COLO829 (cell line): ENCODE measurements around the gene VPREB3.
"Not testable (repeated sequence)": the region's sequence is repeated elsewhere in the genome, so short reads cannot be mapped to it uniquely, and the experiment has no call there.

ENCODE experiments used
- DNase-seq: peaks from one replicate; pipeline ENCODE4 v3.0.0; 2012; ENCODE audit warnings: low spot score

Gene VPREB3

DNA sequence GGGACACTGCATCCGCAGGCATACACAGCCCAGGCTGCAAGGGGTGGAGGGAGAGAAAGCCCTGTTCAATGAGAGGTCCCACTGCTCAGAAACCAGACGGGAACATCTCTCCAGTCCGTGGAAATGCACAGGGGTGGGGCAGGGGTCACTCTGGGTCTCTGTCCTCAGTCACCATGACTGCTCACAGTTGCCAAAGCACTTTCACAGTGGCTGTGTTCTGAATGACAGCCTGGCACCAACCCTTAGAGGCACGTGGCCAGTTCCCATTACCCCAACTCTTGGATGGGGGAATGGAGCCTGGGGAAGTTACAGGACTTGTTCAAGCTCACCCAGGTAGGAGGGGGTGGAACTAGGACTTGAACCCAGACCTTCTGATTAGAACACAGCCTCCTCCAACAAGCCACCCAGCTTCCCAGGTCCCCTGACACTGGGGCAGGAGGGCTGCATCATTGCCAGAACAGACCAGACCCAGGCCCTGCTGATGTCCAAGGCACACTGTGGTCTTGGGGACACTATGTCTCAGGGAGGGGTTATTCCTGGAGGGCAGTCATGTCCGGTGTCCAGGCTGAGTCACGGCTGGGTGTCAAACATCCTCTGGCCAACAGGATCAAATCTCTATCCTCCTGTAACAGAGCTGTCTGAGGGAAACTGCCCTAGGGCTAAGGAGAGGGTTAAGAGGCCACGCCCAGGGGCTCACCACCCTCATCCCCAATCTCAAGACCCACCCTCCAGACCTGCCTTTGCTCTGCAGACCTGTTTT is 11.5 kb downstream of the VPREB3 start:
- DNase-seq = no peak

DNA sequence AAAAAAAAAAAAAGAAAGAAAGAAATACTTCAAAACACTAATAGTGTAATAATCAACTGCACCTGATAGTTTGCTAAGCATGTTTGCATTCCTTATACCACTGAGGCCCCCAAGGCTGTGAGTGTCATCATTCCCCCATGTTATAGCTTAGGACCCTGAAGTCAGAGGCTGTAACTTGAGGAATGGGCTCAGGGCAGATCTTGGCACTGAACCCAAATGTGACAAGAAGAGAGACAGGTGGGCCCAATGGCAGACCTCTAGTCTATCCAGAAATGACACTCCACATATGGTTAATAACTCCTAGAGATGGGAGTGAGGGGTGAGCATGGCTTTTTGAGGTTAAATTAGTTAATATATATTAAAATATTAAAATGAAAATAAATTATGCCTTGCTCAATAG is 16.5 kb downstream of the VPREB3 start:
- DNase-seq = no peak

DNA sequence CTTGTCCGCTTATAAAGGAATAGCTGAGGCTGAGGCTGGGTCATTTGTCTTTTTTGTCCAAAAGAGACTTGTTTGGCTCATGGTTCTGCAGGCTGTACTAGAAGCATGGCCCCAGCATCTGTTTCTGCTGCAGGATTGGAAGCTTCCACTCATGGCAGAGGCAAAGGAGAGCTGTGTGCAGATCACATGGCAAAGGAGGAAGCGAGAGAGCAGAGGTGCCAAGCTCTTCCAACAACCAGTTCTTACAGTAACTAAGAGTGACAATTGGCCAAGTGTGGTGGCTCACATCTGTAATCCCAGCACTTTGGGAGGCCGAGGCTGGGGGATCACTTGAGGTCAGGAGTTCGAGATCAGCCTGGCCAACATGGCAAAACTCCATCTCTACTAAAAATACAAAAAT is 26.1 kb downstream of the VPREB3 start:
- DNase-seq = not testable (repeated sequence)

DNA sequence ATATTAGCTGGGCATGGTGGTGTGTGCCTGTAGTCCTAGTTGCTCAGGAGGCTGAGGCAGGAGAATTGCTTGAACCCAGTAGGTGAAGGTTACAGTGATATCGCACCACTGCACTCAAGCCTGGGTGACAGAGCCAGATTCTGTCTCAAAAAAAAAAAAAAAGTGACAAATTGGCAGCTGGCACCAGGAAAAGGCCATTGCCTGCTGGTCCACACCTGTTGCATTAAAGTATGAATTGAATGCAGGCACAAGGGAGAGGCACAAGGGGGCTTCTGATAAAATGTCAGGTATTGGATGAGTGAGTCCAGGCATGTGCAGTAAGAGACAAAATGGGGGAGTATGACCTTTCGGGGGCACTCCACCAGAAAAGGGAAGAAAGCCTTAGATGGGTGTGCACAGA is 31.5 kb downstream of the VPREB3 start:
- no peak for DNase-seq

DNA sequence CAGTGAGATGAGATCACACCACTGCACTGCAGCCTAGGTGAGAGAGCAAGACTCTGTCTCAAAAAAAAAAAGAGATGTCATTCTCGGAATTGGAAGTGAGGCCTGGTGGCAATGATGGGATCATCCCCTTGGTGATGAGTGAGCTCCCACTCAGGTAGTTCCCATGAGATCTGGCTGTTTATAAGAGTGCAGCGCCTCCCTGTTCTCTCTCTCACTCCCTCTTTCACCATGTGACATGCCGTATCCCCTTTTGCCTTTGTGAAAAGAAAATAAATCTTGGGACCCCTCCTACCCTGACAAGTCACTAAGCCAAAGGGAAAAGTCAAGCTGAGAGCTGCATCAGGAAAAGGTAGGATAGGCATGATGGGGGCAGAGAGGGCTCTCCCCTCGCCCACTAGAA is 32.1 kb downstream of the VPREB3 start:
- DNase-seq = no peak

DNA sequence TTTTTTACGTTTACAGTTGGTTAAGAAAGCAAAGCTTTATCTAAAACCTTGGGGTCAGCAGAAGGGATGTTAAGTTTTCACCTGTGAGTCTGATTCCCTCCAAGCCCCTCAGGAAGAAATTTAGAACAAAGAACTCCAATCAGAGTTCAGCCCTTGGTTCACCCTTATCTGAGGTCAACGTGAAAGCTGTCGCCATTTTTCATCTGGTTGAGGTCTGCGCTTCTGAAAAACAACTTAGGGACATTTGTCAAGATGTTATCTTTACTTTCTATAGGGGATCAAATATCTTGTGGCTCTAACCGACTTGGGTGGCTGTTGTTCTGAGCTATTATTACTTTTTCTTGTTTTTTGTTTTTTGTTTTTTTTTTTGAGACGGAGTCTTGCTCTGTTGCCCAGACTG is 33.4 kb downstream of the VPREB3 start:
- DNase-seq = no peak

DNA sequence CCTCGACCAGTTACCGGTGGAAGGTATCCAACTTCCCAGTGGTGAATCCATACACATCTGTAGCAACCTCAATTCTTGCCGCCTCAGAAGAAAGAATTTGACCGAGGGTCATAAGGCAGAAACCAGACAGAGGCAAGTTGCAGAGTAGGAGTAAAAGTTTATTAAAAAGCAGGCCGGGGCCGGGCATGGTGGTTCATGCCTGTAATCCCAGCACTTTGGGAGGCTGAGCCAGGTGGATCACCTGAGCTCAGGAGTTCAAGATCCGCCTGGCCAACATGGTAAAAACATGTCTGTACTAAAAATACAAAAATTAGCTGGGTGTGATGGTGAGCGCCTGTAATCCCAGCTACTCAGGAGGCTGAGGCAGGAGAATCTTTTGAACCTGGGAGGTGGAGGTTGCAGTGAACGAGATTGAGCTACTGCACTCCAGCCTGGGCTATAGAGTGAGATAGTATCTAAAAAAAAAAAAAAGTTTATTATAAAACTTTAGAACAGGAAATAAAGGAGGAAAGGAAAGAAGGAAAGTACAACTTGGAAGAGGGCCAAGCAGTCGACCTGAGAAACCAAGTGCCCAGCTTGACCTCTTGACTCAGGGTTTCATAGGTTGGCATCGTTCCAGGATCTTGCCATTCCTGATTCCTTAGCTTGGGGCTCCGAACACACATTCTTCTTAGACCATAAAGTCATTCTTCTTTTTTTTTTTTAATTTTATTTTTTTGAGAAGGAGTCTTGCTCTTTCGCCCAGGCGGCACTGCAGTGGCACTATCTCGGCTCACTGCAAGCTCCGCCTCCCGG is 35.7 kb downstream of the VPREB3 start:
- DNase-seq = no peak

DNA sequence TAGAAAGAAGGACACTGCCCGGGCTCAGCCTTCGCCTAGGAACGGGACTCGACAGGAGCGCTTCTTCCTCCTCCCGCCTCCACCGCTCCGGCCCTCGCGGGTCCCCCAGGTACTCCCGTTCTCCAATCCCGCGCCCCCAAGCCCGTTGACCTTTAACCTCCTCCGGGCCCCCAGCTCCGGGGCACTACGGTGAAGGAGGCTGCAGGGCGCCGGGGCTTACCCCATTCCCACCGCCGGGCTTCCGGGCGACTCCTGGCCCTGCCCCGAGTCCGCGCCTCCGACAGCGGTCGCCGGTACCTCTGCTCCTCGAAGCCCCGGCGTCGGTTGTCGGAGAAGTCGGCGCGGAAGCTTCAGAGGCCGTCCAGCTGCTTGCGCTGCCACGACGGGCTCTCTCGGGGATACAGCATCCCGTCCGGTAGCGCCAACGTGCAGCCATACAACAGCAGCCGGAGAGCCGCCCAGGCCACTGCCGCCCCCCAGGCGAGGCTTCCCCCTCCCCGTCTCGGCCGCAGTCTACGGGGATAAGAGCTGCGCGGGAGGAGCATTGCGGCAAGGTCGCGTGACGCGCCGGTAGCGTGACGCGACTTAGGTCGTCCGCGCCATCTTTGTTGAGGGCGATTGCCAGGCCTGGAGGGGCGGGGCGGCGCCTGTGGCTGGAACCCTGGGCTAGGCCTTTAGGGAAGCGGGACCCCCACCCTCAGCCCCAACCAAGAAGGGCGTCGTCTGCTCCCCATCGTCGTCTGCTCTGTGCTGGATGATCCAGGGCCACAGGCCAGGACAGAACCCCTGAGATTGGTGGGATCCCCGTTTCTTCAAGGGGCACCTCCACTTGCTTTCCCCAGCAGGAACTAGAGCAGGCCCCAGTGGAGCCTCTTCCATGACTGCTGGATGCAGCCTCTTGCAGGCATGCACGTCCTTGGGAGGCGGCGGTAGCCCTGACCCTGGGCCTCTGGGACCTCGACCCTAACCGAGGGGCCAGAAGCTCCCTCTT is 37.1 kb downstream of the VPREB3 start:
- DNase-seq = peak; percentile 91

DNA sequence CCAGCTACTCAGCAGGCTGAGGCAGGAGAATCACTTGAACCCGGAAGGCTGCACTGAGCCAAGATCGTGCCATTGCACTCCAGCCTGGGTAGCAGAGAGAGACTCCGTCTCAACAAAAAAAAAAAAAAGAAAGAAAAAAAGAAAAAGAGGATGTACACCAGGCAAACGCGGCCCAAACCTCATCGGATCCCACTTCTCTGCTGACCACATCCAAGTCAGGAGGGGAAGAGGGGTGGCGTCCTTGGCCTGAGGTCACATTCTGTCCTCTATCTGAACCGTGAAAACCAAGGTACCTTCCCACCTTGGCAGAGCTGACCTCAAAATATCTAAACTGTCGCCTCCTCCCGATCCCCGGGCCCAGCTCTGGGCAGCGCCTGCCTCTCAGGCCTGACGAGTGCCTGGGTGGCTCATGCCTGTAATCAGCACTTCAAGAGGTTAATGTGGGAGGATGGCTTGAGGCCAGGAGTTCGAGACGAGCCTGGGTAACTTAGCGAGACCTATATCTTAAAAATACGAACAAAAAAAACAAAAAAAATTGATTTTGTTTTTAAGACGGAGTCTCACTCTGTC is 38.3 kb downstream of the VPREB3 start:
- no peak for DNase-seq

DNA sequence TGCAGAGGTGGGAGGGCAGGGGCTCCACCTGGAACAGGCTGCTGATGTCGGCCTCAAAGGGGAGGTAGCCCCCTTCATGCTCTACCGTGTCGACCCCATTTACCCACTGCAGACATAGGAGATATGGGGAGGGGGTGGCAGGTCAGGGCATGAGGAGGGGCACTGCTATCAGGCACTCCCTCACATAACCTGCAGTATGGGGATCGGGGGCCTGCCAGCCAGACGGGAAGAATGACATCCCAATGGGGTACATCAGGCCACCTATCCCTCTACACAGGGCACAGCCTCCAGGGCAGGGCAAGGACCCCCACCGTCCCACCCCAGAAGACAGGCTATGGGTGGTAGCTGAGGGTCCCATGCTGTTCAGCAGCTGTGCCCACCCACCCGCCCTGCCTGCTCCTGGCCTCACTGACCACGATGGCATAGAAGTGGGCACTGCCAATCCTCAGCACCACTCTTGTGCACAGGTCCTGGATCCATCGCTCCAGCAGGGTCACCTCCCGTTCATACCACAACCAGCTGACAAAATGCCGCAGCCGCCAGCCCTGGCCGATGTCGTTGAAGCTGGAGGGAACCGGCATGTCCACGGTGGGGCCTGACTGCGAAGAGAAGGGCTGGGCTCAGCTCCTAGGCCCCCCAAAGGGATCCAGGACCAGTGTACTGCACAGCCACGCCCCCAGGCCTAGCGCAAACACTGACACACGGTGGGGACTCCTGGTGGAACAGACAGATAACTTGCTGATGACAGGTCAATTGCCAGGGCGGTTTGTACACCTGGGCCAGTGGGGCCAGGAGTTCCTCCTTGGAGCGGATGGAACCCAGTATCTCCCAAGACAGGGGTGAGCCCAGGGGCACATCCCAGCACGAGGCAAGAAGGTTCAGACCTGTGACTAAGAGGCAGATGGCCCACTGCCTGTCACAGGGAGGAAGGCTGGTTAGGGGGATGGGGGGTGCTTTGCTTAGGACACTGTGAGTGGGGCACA is 39.3 kb downstream of the VPREB3 start:
- no peak for DNase-seq

DNA sequence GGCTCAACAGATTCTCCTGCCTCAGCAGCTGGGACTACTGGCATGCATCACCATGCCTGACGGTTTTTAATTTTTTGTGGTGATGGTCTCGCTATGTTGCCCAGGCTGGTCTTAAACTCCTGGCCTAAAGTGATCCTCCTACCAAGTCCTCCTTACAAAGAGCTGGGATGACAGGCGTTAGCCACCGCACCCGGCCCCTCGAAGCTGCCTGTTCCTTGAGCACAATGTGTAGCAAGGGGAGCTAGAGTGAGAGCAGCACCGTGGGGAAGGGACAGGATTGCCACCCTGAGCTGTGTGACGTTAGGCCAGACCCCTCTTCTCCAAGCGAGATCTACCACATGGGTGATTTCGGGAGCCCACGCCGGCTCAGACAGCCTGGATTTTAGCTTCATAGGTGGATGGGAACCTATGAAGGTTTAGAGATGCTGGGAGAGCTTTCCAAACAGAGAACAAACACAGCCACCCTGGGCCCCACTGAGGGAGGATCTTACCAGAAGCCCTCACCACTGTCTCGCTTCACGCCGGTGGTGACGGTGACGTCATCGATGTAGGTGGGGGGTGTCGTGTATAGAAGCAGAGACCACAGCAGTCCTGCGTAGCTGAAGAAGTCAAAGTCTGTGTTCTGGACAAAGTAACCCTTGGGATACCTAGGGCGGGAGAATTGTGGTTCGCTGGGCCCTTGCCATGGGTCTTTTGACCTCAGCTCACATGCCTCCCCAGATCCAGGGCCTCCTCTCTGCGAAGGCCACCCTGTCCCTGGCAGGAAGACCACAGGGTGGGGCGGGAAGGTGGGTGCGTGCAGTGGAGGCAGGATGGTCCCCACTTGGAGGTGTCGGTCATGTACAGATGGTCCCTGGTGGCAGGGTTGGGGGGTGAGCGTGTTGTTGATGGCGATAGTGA is 40.3 kb downstream of the VPREB3 start:
- no peak for DNase-seq

DNA sequence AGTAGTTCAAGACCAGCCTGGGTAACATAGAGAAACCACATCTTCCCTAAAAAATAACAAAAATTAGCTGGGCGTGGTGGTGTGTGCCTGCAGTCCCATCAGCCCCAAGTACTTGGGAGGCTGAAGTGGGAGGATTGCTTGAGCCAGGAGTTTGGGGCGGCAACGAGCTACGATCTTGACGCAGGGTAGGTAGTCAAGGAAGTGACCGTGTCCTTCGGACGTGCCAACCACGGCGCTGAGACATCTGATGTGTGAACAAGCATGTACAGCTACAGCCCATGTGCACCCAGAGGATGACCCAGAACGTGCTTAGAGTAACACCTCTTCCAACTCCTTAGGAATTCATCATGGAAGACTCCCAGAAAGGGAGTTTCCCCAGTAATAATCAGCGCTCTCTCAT is 42.0 kb downstream of the VPREB3 start:
- no peak for DNase-seq

DNA sequence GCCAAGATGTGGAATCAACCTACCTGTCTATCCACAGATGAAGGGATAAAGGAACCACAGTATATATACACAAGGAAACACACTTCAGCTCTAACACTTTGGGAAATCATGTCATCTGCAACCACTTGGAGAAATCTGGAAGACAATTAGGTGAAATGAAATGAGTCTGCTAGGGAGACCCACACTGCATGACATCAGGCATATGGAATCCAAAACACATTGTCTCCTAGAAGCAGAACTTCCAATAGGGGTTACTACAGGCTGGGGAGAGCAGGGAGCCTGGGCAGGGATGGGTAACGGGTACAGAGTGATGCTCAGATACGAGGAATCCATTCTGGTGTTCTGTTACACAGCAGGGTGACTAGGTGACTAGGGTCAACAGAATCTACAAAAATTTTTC is 45.1 kb downstream of the VPREB3 start:
- no peak for DNase-seq

DNA sequence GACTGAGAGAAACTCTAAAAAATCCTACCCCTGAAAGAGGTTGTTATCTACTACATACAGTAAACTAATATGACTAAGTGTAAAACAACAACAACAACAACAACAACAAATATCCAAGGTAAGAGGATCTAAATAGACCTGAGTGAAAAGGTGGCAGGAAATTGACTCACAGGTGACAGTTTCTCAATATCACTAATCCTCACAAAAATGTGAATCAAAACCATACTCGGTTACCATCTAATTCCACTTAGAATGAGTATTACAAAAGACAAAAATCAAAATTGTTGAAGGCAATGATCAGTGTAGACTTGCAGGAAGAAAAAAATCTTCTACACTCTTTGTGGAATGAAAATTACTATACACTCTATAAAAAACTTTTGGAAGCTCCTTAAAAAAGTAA is 46.0 kb downstream of the VPREB3 start:
- no peak for DNase-seq

DNA sequence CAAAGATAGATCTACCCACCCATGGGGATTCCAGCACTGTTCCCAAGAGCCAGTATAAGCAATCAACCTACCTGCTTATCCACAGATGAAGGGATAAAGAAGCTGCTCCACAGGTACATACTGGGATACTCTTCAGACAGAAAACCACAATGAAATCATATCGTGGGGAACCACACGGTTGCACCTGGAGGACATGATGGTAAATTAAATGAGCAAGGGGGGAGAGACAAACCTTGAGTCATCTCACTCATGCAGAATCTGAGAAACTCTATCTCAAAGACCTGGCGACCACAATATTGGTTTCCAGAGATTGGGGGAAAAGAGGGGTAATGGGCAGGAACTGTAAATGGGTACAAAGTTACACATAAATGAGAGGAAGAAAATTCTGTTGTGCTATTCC is 48.9 kb downstream of the VPREB3 start:
- DNase-seq = no peak

DNA sequence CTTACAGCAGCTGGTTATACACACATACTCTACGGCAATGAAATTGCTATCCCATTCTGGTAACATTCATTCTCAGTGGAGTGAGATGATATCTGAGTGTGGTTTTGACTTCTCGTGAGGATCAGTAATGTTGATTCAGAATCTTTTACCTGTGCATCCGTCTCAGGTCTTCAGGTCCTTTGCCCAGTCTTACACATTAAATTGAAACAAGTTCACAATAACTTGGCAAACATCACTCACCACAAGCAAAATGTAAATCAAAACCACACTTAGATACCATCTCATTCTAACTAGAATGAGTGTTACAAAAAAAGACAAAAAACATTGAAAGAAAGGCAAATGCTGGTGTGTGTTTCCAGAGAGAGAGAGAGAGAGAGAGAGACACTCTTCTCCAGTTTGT is 49.4 kb downstream of the VPREB3 start:
- DNase-seq = no peak

DNA sequence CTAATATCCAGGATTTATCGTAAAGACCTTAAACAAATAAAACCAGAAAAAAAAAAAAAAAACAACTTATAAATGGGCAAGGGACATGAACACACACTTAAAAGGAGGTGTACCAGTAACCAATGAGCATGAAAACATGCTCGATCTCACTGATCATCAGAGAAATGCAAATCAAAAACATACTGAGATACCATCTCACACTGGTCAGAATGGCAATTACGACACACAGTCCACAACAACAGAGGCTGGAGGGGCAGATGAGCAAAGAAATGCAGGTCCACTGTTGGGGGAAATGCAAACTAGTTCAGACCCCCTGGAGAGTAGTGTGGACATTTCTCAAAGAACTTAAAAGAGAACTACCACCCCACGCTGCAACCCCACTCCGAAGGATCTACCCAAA is 50.2 kb downstream of the VPREB3 start:
- no peak for DNase-seq
